ENCODE measurements around the gene CHRD.

DNA sequence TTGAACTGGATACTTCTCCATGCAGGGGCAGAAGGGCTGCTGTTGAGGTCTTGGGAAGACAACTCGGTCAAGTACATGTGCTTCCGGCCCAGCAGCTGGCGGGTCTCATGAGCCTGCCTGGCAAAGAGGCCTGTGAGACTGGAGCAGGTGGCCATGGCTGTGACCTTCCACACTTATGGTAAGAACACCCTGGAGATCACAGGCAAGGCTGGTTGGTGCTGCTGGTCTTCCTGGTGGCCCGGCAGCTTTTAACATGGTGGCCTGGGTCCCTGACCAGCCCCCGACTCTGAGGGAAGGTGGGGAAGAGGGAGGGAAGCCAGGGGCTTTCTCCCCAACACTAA lies 15.4 kb downstream of the CHRD start:
- TF ChIP-seq, protein P1, sequence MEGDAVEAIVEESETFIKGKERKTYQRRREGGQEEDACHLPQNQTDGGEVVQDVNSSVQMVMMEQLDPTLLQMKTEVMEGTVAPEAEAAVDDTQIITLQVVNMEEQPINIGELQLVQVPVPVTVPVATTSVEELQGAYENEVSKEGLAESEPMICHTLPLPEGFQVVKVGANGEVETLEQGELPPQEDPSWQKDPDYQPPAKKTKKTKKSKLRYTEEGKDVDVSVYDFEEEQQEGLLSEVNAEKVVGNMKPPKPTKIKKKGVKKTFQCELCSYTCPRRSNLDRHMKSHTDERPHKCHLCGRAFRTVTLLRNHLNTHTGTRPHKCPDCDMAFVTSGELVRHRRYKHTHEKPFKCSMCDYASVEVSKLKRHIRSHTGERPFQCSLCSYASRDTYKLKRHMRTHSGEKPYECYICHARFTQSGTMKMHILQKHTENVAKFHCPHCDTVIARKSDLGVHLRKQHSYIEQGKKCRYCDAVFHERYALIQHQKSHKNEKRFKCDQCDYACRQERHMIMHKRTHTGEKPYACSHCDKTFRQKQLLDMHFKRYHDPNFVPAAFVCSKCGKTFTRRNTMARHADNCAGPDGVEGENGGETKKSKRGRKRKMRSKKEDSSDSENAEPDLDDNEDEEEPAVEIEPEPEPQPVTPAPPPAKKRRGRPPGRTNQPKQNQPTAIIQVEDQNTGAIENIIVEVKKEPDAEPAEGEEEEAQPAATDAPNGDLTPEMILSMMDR (conservative IDR thresholded peaks at IDR 0.05; ENCODE audit: low read depth, low read length) = no peak
- TF ChIP-seq EZH2 (IDR thresholded peaks at IDR 0.05; ENCODE audit: low read length, unreplicated experiment) = no peak
